Measurements from ENCODE around the gene CST8. TPM values are rescaled to one million over a fixed set of nuclear protein-coding genes. Genes with fewer than 3 reads are reported as not detected.
A peak's percentile ranks its signal among the peaks of the same experiment; 100 is the strongest.

CST8 gene
- polyA plus RNA-seq, 1 donor = not detected

DNA sequence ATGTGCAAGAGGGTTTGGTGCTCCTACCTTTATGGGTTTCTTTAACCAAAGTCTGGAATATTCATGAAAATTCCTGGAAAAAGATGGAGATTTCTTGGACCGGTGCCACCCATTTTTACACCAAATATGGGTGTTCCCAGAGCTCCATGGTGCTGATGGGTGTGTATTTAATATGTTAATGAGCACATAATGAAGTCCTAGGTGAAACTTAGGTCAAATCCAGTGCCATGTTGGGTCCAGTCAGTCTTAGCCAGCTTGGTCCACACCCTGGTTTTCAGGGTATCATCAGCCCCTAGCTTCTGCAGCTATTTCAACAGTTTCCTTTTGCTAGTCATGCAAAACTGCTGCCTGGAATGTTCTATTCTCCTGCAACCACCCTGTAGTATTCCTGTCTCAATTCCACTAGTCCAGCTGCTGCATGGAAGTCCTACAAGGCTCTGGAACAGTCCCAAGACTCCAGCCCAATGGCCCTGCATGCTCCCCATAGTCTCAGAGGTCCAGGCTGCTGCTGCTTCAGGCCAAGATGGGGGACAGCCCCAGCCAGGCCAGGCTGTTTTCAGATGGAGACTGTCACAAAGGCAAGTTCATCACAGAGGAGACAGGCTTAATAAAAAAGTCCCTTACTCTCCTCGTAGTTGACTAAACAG, 45.5 kb downstream of the CST8 start:
- Histone ChIP-seq H3K4me3 (ENCODE audit: low read length) (no peak overlapping the region), H3K27me3 (ENCODE audit: control insufficient read depth, insufficient read depth, low read length) (no peaks in the 10 kb centered on the region), H3K9me3 (ENCODE audit: control insufficient read depth, low read depth, low read length) (no peaks in the 10 kb centered on the region), H3K4me1 (ENCODE audit: control insufficient read depth, insufficient read depth, low read length) (no peaks in the 10 kb centered on the region), H3K27ac (ENCODE audit: low read length) (no peak overlapping the region), H3K36me3 (ENCODE audit: control insufficient read depth, insufficient read depth, low read length) (no peaks in the 10 kb centered on the region)
- no peak for DNase-seq
- no CpG with 5 or more reads among the region's 2 CpGs for WGBS (ENCODE audit: insufficient coverage, low lambda C conversion rate)

DNA sequence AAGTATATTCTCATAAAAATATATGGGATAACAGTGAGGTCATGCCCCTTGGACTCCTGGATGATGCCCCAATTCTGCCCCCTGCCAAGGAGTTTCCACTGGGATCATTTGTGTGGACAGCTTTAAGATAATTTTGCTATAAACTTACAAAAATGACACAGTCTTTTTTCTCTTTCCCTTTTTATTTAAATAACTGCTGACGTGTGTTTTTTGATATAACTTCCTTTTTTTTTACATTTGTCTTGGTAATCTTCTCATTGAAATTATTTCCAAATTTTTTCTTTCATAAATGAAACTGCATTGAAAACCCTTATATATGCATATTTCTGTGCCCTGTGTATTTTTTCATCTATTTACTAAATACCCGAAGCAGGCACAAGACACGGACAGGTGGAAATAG, 46.1 kb downstream of the CST8 start:
- Histone ChIP-seq H3K9me3 (ENCODE audit: control insufficient read depth, low read depth, low read length) (no peaks in the 10 kb centered on the region), H3K4me1 (ENCODE audit: control insufficient read depth, insufficient read depth, low read length) (no peaks in the 10 kb centered on the region), H3K36me3 (ENCODE audit: control insufficient read depth, insufficient read depth, low read length) (no peaks in the 10 kb centered on the region), H3K27me3 (ENCODE audit: control insufficient read depth, insufficient read depth, low read length) (no peaks in the 10 kb centered on the region), H3K27ac (ENCODE audit: low read length) (no peak overlapping the region), H3K4me3 (ENCODE audit: low read length) (no peak overlapping the region)
- no peak for DNase-seq
- WGBS (ENCODE audit: insufficient coverage, low lambda C conversion rate) = 93% methylated on average over 3 of the region's 3 CpGs

DNA sequence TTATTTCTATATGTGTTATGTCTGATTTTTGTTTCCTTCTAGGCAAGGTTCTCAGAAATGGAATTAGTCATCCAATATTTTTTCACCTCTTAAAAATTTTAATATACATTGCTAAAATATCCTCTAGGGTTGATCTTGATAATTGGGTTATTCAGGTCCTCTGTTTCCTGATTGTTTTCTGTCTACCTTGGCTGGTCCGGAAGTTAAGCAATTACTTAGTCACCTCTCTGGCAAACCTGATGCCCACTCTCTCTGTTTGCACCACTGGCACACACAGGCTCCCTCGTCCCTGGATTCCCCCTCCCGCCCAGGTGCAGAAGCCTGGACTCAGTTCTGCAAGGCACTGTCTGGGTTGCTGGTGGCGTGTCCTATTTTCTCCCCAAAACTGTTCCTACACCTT, 49.7 kb downstream of the CST8 start:
- no peak for DNase-seq

DNA sequence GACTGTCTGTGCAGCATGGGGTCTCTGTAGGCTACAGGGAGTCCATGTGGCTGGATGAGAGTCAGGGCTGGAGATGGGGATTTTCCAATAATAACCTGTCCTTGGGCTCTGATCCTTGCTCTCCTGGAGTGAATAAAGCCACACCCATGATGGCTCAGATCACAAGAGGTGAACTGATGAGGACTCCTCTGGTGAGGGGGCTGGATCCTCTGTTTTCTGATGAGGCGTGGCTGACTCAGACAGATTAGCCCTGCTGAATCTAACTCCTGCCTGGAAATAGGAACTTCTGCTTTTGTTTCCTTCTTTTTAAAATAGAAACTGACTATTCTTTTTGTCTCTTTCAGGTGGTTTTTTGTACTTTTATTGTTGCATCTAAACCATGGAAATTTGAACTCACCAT, 50.4 kb downstream of the CST8 start:
- Histone ChIP-seq H3K4me3 (ENCODE audit: low read length) (no peak overlapping the region), H3K27me3 (ENCODE audit: control insufficient read depth, insufficient read depth, low read length) (no peaks in the 10 kb centered on the region), H3K9me3 (ENCODE audit: control insufficient read depth, low read depth, low read length) (no peaks in the 10 kb centered on the region), H3K4me1 (ENCODE audit: control insufficient read depth, insufficient read depth, low read length) (no peaks in the 10 kb centered on the region), H3K27ac (ENCODE audit: low read length) (no peak overlapping the region), H3K36me3 (ENCODE audit: control insufficient read depth, insufficient read depth, low read length) (no peaks in the 10 kb centered on the region)
- peak in 1 of 2 donors; percentile 56 for DNase-seq
- no CpG with 5 or more reads among the region's 1 CpG for WGBS (ENCODE audit: insufficient coverage, low lambda C conversion rate)

More for the DNA sequence above, 49.7 kb downstream of the CST8 start:
- H3K9me3 ChIP-seq (ENCODE audit: control insufficient read depth, low read depth, low read length) = no peaks in the 10 kb centered on the region
- 100% methylated on average over 1 of the region's 4 CpGs for WGBS (ENCODE audit: insufficient coverage, low lambda C conversion rate)
- H3K27me3 ChIP-seq (ENCODE audit: control insufficient read depth, insufficient read depth, low read length) = no peaks in the 10 kb centered on the region
- H3K4me3 ChIP-seq (ENCODE audit: low read length) = no peak overlapping the region
- H3K4me1 ChIP-seq (ENCODE audit: control insufficient read depth, insufficient read depth, low read length) = no peaks in the 10 kb centered on the region
- H3K36me3 ChIP-seq (ENCODE audit: control insufficient read depth, insufficient read depth, low read length) = no peaks in the 10 kb centered on the region
- H3K27ac ChIP-seq (ENCODE audit: low read length) = no peak overlapping the region

DNA sequence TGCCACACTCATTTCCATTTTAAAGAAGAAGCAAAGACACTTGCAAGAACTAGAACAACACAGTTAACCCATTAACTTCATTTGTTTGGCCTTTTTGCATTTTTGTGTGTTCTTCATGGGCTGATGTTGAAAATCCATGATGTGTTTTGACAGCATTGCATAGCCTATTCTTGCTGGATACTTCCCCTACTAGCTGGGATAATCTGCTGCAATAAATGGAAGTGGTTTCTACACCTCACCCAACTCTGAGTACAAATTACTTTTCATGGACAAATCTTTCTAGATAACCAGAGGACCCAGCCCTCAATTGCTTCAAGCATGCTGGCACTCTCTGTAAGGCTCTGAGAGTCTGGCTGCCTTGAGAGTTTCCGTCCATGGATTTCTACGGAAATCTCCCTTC, 50.9 kb downstream of the CST8 start:
- WGBS (ENCODE audit: insufficient coverage, low lambda C conversion rate) = no CpG with 5 or more reads among the region's 2 CpGs
- no peak for DNase-seq
- H3K27ac ChIP-seq (ENCODE audit: low read length) = no peak overlapping the region
- H3K4me3 ChIP-seq (ENCODE audit: low read length) = no peak overlapping the region
- H3K9me3 ChIP-seq (ENCODE audit: control insufficient read depth, low read depth, low read length) = no peaks in the 10 kb centered on the region
- H3K27me3 ChIP-seq (ENCODE audit: control insufficient read depth, insufficient read depth, low read length) = no peaks in the 10 kb centered on the region
- no peaks in the 10 kb centered on the region for H3K36me3 ChIP-seq (ENCODE audit: control insufficient read depth, insufficient read depth, low read length)
- H3K4me1 ChIP-seq (ENCODE audit: control insufficient read depth, insufficient read depth, low read length) = no peaks in the 10 kb centered on the region

DNA sequence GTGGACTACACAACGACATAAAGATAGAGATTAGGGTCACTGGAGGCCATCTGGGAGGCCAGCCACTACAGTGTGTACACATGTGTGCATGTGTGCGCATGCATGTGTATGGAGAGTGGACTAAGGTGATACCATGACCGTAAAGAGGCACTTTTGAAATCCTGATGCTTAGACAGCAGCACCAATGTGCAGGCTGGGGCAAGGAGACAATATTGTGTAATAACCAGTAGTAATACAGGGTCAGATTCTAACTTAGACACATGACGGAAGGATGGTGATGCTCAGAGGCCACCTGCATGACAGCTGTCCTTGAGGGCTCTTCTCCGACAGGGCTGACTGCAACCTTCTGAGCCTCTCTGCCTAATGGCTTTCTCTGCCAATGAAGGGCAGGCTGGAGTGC, 51.9 kb downstream of the CST8 start:
- Histone ChIP-seq H3K9me3 (ENCODE audit: control insufficient read depth, low read depth, low read length) (no peaks in the 10 kb centered on the region), H3K36me3 (ENCODE audit: control insufficient read depth, insufficient read depth, low read length) (no peaks in the 10 kb centered on the region), H3K27ac (ENCODE audit: low read length) (no peak overlapping the region), H3K4me3 (ENCODE audit: low read length) (no peak overlapping the region), H3K27me3 (ENCODE audit: control insufficient read depth, insufficient read depth, low read length) (no peaks in the 10 kb centered on the region), H3K4me1 (ENCODE audit: control insufficient read depth, insufficient read depth, low read length) (no peaks in the 10 kb centered on the region)
- DNase-seq = peak; percentile 55 to 84
- WGBS (ENCODE audit: insufficient coverage, low lambda C conversion rate) = no CpG with 5 or more reads among the region's 5 CpGs

DNA sequence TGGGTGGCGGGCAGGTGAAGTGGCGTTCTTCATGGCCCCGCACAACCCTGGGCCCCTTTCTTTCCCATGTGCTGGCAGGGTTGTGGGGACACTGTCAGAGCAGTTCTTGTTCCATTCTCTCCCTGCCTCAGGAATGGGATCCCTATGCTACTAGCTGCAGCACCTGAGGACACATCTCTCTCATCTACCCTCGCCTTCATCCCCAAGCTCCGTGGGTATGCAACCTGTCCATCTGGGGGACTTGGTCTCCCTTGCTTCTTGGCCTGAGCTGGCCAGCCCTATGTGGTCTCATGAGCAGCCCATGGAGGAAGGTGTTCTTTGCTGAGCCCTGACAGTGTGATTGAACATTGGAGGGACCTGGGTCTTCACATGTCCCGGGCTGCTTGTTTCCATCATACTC, 53.2 kb downstream of the CST8 start:
- no peak overlapping the region for H3K4me3 ChIP-seq (ENCODE audit: low read length)
- no peak for DNase-seq
- WGBS (ENCODE audit: insufficient coverage, low lambda C conversion rate) = no CpG with 5 or more reads among the region's 6 CpGs
- no peak overlapping the region for H3K27ac ChIP-seq (ENCODE audit: low read length)
- H3K4me1 ChIP-seq (ENCODE audit: control insufficient read depth, insufficient read depth, low read length) = no peaks in the 10 kb centered on the region
- no peaks in the 10 kb centered on the region for H3K27me3 ChIP-seq (ENCODE audit: control insufficient read depth, insufficient read depth, low read length)
- H3K9me3 ChIP-seq (ENCODE audit: control insufficient read depth, low read depth, low read length) = no peaks in the 10 kb centered on the region
- H3K36me3 ChIP-seq (ENCODE audit: control insufficient read depth, insufficient read depth, low read length) = no peaks in the 10 kb centered on the region

Other genes with a start within 250 kb of the CST8 start
- 17.7 TPM for gene NXT1, start 140.3 kb upstream of the CST8 start, polyA plus RNA-seq
- 8.8 TPM for gene GZF1, start 128.9 kb upstream of the CST8 start, polyA plus RNA-seq
- gene NAPB, start 69.6 kb upstream of the CST8 start, polyA plus RNA-seq = 19.9 TPM
- gene CSTL1, start 51.4 kb upstream of the CST8 start, polyA plus RNA-seq = 0.09 TPM
- not detected for gene CST11, start 38.2 kb upstream of the CST8 start, polyA plus RNA-seq
- gene CST9L, start 77.4 kb downstream of the CST8 start, polyA plus RNA-seq = not detected
- not detected for gene CST9, start 114.8 kb downstream of the CST8 start, polyA plus RNA-seq
- gene CST3, start 146.8 kb downstream of the CST8 start, polyA plus RNA-seq = 661 TPM
- not detected for gene CST4, start 197.9 kb downstream of the CST8 start, polyA plus RNA-seq